Ecto neural progenitor cell (in vitro differentiated cells): ENCODE measurements around the gene ATP6V1F.

Experiments
- DNase-seq: peaks from one replicate; pipeline ENCODE4 v3.0.0-alpha.2; 2018; ENCODE audit warnings: low spot score

Gene ATP6V1F

DNA sequence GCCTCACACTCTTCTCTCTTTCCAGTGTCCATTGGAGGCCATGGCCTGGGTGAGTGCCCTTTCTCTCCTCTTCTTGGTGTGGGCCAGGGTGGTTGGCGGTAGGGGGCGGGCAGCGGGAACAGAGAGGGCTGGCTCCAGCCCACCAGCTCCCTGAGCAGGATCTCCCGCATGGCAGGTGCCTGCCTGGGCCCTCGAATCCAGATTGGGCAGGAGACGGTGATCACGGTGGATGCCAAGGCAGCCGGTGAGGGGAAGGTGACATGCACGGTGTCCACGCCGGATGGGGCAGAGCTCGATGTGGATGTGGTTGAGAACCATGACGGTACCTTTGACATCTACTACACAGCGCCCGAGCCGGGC, 13.5 kb upstream of the ATP6V1F start:
- DNase-seq, result no peak

GRCh38 chr7:128849804-128850490, 12.7 kb upstream of the ATP6V1F start:
- no peak for DNase-seq

DNA sequence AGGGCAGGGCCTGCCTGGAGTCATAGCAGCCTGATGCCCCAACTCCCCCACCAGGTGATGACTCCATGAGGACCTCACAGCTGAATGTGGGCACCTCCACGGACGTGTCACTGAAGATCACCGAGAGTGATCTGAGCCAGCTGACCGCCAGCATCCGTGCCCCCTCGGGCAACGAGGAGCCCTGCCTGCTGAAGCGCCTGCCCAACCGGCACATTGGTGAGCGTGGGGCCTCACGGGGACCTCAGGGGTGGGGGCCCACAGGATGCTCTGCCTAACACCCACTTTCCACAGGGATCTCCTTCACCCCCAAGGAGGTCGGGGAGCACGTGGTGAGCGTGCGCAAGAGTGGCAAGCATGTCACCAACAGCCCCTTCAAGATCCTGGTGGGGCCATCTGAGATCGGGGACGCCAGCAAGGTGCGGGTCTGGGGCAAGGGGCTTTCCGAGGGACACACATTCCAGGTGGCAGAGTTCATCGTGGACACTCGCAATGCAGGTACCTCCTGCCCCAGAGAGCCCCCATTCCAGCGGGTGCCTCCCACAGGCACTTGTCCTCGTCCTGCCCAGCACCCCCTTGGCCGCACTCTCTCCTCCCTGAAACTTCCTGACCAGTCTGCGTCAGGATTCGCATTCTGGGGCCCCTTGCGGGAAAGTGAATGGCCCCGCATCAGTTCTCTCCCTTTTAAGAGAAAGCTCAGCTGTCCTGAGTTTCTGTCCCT, 10.0 kb upstream of the ATP6V1F start:
- no peak for DNase-seq

DNA sequence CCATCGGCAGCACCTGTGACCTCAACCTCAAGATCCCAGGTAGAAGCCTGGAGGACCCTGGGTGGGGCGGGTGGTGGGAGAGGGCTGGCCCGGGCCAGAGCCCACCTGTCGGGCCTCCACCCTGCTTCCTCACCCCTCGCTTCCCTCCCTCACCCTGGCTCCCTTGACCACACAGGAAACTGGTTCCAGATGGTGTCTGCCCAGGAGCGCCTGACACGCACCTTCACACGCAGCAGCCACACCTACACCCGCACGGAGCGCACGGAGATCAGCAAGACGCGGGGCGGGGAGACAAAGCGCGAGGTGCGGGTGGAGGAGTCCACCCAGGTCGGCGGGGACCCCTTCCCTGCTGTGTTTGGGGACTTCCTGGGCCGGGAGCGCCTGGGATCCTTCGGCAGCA, 8.9 kb upstream of the ATP6V1F start:
- DNase-seq, result no peak

- DNase-seq, result no peak
These were observed 8.3 kb upstream of the ATP6V1F start for GRCh38 chr7:128854396-128854795.

DNA sequence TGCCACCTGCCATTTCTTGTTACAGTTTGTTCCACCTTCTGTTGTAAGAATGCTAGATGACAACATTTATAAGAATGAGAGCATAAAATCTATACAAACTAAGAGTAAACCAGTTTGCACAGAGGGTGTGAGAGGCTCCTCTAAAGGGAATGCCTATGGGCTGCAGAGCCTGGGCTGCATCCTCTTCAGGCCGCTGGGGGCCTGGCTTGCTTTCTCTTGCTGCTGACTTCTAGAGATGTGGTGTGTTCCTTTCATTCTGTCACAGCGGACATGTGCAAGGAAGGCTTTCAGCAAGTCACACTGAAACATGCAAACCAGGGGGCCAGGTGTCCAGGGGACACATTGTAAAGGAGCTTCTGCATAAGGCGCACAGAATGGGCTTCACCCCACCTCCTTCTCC, 7.1 kb upstream of the ATP6V1F start:
- no peak for DNase-seq

- no peak for DNase-seq
These were observed 6.5 kb upstream of the ATP6V1F start for GRCh38 chr7:128856001-128856718.

GRCh38 chr7:128858380-128859231, 4.0 kb upstream of the ATP6V1F start:
- DNase-seq, result no peak

- DNase-seq, result no peak
These were observed 3.2 kb upstream of the ATP6V1F start for GRCh38 chr7:128859232-128860157.

GRCh38 chr7:128860158-128861073, 2.2 kb upstream of the ATP6V1F start:
- no peak for DNase-seq

DNA sequence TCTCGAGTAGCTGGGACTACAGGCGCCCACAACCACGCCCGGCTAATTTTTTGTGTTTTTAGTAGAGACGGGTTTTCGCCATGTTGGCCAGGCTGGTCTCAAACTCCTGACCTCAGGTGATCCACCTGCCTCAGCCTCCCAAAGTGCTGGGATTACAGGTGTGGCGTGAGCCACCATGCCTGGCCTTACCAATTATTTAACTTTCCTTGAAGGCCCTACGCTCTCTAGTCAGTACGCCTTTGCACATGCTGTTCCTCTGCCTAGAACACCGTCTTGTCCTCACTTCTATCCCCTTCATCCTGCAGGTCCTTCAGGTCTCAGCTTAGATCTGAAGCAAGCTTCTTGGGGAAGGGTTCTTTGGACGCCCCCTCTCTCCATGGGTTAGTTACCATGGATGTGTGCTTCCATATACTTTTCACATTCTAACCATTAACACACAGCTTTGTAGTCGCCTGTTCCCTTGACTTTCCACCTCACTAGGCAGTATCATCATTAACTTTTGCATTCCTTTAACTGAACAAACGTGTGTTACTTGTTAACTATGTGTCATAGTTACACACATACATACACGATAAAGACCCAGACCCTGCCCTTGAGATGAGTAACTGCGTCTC, 592 bp upstream of the ATP6V1F start:
- no peak for DNase-seq

- no peak for DNase-seq
These were observed 855 bp downstream of the ATP6V1F start for GRCh38 chr7:128863433-128863989.

DNA sequence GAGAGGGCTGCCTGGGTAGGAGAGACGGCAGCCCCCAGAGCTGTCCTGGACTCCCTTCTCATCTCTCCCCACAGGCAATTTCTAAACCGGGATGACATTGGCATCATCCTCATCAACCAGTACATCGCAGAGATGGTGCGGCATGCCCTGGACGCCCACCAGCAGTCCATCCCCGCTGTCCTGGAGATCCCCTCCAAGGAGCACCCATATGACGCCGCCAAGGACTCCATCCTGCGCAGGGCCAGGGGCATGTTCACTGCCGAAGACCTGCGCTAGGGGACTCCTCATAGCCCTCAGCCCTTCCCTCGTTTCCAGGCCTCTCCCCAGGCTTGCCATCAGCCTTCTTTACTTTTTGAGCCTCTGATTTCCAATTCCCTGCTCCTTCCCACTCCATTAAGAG, 2.6 kb downstream of the ATP6V1F start:
- no peak for DNase-seq

DNA sequence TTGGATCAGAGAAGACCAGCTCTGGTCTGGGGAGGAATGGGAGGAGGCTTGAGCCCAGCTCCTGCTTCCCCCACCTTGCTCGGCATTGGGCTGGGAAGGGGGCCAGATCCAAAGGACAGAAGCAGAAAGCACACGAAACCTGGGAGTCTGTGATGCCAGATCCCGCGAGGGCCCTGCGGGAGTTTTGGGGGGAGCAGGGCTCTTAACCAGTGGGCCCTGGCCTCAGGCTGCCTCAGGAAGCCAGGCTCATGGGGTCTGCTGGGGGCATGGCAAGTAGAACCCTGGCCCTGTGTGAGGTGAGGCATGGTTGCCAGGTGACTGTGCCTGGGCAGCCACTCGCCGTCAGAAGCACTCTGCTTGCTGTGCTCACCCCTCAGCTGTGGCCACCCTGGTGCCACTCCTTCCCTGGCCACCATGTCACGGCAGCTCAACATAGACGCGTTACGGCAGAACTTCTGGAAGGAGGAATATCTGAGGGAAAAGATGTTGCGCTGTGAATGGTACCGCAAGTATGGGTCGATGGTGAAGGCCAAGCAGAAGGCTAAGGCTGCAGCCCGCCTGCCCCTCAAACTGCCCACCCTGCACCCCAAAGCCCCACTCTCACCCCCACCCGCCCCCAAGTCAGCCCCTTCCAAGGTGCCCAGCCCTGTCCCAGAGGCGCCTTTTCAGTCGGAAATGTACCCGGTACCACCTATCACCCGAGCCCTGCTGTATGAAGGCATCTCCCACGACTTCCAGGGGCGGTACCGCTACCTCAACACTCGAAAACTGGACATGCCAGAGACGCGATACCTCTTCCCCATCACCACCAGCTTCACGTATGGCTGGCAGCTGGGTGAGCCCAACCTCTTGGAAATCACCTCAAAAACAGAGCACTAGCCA, 3.6 kb downstream of the ATP6V1F start:
- no peak for DNase-seq

DNA sequence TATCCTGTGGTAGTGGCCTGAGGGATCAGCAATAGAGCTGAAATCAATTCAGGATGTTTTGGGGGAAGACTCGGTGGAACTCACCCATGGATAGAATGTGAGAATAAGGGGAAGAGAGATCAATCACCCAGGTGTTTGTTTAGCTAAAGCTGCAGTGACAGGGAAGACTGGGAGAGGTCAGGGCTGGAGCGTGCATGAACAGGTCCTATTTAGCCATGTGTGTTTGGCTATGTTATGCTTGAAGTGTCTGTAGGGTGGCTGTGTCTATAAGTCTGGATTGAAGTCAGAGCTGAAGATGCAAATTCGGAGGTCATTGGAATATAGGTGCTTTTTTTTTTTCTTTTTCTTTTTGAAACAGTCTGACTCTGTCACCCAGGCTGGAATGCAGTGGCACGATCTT, 4.6 kb downstream of the ATP6V1F start:
- no peak for DNase-seq

DNA sequence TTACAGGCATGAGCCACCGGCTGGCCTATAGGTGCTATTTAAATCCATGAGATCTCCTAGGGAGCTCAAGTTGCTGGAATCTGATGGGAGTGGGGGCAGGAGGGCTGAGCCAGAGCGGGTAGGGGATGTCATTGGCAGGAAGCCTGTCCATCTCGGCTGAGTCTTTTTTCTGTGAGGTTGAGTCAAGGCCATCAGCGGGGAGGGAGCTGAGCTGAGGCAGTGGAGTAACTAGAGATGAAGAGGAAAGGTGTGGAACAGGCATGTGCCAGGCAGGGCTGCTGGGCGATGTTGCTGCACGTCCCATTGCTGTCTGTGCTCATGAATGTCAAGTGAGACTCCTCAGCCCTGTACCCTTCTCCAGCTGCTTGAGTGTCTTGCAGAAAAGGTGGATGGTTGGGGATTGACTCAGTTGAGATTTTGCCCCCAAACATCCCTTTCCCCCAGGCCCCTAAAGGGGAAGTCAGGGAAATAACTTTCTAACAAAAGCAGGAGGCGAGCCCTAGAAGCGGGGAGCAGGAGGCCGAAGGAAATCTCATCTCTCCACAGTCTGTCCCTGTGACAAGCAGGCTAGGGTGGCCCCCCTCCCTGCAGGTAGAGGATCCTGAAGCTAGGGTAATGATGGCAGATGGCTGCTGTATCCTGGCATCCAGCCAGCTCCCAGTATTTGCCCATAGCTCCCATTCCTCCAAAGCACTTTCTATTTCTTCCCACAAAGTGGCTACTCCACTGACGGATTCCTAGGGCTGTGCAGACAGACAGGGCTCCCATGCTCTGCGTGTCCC, 5.4 kb downstream of the ATP6V1F start:
- DNase-seq, result no peak

- DNase-seq, result no peak
These were observed 6.0 kb downstream of the ATP6V1F start for GRCh38 chr7:128868624-128869137.
